GM12878 (cell line): ENCODE measurements around the gene FGF12.

Experiments used
- CEBPB ChIP-seq, 2 experiments: fragments of 150-350 bp in 1 of 2; IDR thresholded peaks; 2 replicates each; pipeline ENCODE4 v1.6.1; 2012 to 2014; ENCODE audit warnings: low read depth in 2 of 2, low read length in 2 of 2, borderline replicate concordance in 1 of 2, inconsistent platforms in 1 of 2
- EZH2 ChIP-seq: IDR thresholded peaks from 2 replicates; pipeline ENCODE4 v1.6.1; 2012; ENCODE audit warnings: low read depth, mild to moderate bottlenecking, control low read depth, inconsistent platforms, low read length, borderline replicate concordance; ENCODE audit not compliant: control insufficient read depth
- GABPA ChIP-seq: IDR thresholded peaks from 2 replicates; pipeline ENCODE4 v1.6.1; 2014; ENCODE audit warnings: antibody characterized with exemption, low read depth, mild to moderate bottlenecking, inconsistent platforms
- MXI1 ChIP-seq: fragments of 150-350 bp; IDR thresholded peaks from 2 replicates; pipeline ENCODE4 v1.6.1; 2011; ENCODE audit warnings: low read depth, mild to moderate bottlenecking, inconsistent platforms, low read length, improper control_type of control experiment
- NRF1 ChIP-seq: conservative IDR thresholded peaks from 2 replicates; pipeline ENCODE4 v1.6.1; 2011; ENCODE audit warnings: mild to moderate bottlenecking, low read depth, low read length, improper control_type of control experiment
- POLR2A ChIP-seq: IDR thresholded peaks from 2 replicates; pipeline ENCODE4 v1.6.1; 2011; ENCODE audit warnings: low read depth, mild to moderate bottlenecking, low read length
- POLR2AphosphoS5 ChIP-seq: IDR thresholded peaks from 2 replicates; pipeline ENCODE4 v1.6.1; 2011; ENCODE audit warnings: mild to moderate bottlenecking, low read length, inconsistent platforms
- RAD51 ChIP-seq: fragments of 450-650 bp; IDR thresholded peaks from 2 replicates; pipeline ENCODE4 v1.6.1; 2016; ENCODE audit warnings: moderate library complexity, mild to moderate bottlenecking, inconsistent platforms
- REST ChIP-seq: IDR thresholded peaks from 2 replicates; pipeline ENCODE4 v1.6.1; 2012; ENCODE audit warnings: mild to moderate bottlenecking, low read depth, low read length
- SMAD1 ChIP-seq: fragments of 450-650 bp; IDR thresholded peaks from 2 replicates; pipeline ENCODE4 v1.6.1; 2018; ENCODE audit warnings: mild to moderate bottlenecking, low read depth; ENCODE audit not compliant: partially characterized antibody
- TBL1XR1 ChIP-seq: IDR thresholded peaks from 2 replicates; pipeline ENCODE4 v1.6.1; 2012; ENCODE audit warnings: low read depth, low read length, improper control_type of control experiment
- YY1 ChIP-seq: IDR thresholded peaks from 2 replicates; pipeline ENCODE4 v1.6.1; 2011; ENCODE audit warnings: low read depth, mild to moderate bottlenecking, low read length
- ZNF274 ChIP-seq: IDR thresholded peaks from one replicate; pipeline ENCODE4 v1.8.0; 2011; ENCODE audit not compliant: insufficient read length, insufficient read depth
- TF ChIP-seq, protein P1 (sequence below), 3 experiments: IDR thresholded peaks in 2 of 3; conservative IDR thresholded peaks in 1 of 3; 2 replicates each; pipeline ENCODE4 v1.5.1; 2011; ENCODE audit warnings: low read depth in 3 of 3, low read length in 3 of 3, mild to moderate bottlenecking in 3 of 3, control low read depth in 2 of 3, moderate library complexity in 2 of 3, inconsistent platforms in 1 of 3, mixed read lengths in 1 of 3; ENCODE audit not compliant: control insufficient read depth in 2 of 3, insufficient read depth in 1 of 3; ENCODE audit errors: extremely low read depth in 1 of 3

GRCh38 chr3:192639987-192640386 lies 87.4 kb downstream of the FGF12 start:
- TF ChIP-seq RAD51 (no peak), MXI1 (no peak), ZNF274 (no peak), EZH2 (no peak), CEBPB (IDR thresholded peaks at IDR 0.05; ENCODE audit: borderline replicate concordance in 1 of 2, low read depth in 2 of 2, low read length in 2 of 2) (no peak), POLR2A (no peak), SMAD1 (no peak), NRF1 (no peak), POLR2AphosphoS5 (no peak), GABPA (no peak), TBL1XR1 (no peak), REST (no peak), YY1 (no peak)
- TF ChIP-seq, protein P1, sequence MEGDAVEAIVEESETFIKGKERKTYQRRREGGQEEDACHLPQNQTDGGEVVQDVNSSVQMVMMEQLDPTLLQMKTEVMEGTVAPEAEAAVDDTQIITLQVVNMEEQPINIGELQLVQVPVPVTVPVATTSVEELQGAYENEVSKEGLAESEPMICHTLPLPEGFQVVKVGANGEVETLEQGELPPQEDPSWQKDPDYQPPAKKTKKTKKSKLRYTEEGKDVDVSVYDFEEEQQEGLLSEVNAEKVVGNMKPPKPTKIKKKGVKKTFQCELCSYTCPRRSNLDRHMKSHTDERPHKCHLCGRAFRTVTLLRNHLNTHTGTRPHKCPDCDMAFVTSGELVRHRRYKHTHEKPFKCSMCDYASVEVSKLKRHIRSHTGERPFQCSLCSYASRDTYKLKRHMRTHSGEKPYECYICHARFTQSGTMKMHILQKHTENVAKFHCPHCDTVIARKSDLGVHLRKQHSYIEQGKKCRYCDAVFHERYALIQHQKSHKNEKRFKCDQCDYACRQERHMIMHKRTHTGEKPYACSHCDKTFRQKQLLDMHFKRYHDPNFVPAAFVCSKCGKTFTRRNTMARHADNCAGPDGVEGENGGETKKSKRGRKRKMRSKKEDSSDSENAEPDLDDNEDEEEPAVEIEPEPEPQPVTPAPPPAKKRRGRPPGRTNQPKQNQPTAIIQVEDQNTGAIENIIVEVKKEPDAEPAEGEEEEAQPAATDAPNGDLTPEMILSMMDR (IDR thresholded peaks at IDR 0.05 in 2 of 3, conservative IDR thresholded peaks at IDR 0.05 in 1 of 3; ENCODE audit: control insufficient read depth in 2 of 3, extremely low read depth in 1 of 3, insufficient read depth in 1 of 3, low read depth in 3 of 3, low read length in 3 of 3): no peak
